Endodermal cell (in vitro differentiated cells): ENCODE results near the gene MASP1. TPM values are rescaled to one million over a fixed set of nuclear protein-coding genes. Genes with fewer than 3 reads are reported as not detected.
A peak's percentile ranks its signal among the peaks of the same experiment; 100 is the strongest.

Experiments used
- DNase-seq: peaks from one replicate; pipeline ENCODE4 v3.0.0-alpha.2; 2017
- H3K27ac ChIP-seq: 2 replicates; pipeline ENCODE4 v1.5.1; 2013; ENCODE audit warnings: mild to moderate bottlenecking, low read depth, low read length, moderate library complexity
- H3K27me3 ChIP-seq: 2 replicates; pipeline ENCODE4 v1.6.1; 2013; ENCODE audit warnings: mild to moderate bottlenecking, low read length, moderate library complexity; ENCODE audit not compliant: insufficient read depth, control insufficient read depth, poor library complexity, severe bottlenecking
- H3K36me3 ChIP-seq: 2 replicates; pipeline ENCODE4 v1.7.0; 2013; ENCODE audit warnings: mild to moderate bottlenecking, low read length, moderate library complexity; ENCODE audit not compliant: control insufficient read depth, insufficient read depth
- H3K4me1 ChIP-seq: one replicate; pipeline ENCODE4 v1.7.0; 2013; ENCODE audit warnings: low read length; ENCODE audit not compliant: control insufficient read depth, insufficient read depth
- H3K4me3 ChIP-seq: 2 replicates; pipeline ENCODE4 v1.5.1; 2013; ENCODE audit warnings: mild to moderate bottlenecking, low read length, moderate library complexity
- H3K9ac ChIP-seq: 2 replicates; pipeline ENCODE4 v1.6.1; 2013; ENCODE audit warnings: mild to moderate bottlenecking, low read length, moderate library complexity; ENCODE audit not compliant: poor library complexity, severe bottlenecking; ENCODE audit errors: extremely low read depth
- H3K9me3 ChIP-seq: 2 replicates; pipeline ENCODE4 v1.6.1; 2013; ENCODE audit warnings: mild to moderate bottlenecking, low read length, moderate library complexity; ENCODE audit not compliant: control insufficient read depth
- H3K27ac Mint-ChIP-seq: 2 replicates; pipeline ENCODE4 v1.8.0; 2020; ENCODE audit warnings: mixed read lengths
- H3K27me3 Mint-ChIP-seq: 2 replicates; pipeline ENCODE4 v1.8.0; 2021; ENCODE audit warnings: mild to moderate bottlenecking, mixed read lengths; ENCODE audit not compliant: insufficient read depth
- H3K36me3 Mint-ChIP-seq: 2 replicates; pipeline ENCODE4 v1.8.0; 2020; ENCODE audit warnings: low read depth, mixed read lengths
- H3K4me1 Mint-ChIP-seq: 2 replicates; pipeline ENCODE4 v1.8.0; 2020; ENCODE audit warnings: mixed read lengths
- H3K4me3 Mint-ChIP-seq: 2 replicates; pipeline ENCODE4 v1.8.0; 2020; ENCODE audit warnings: mild to moderate bottlenecking, moderate library complexity, mixed read lengths
- H3K9me3 Mint-ChIP-seq: 2 replicates; pipeline ENCODE4 v1.8.0; 2020; ENCODE audit warnings: mild to moderate bottlenecking, mixed read lengths
- CTCF ChIP-seq: fragments of 200-600 bp; sonication (generic); conservative IDR thresholded peaks from 2 replicates; pipeline ENCODE4 v1.5.0; 2021; ENCODE audit warnings: antibody characterized with exemption, mild to moderate bottlenecking
- WGBS, 2 experiments: methylation state at CpG; one replicate each; pipeline versions ENCODE4 v1.1.5 to v1.1.7; 2013; ENCODE audit warnings: missing lambda C conversion rate in 2 of 2, mixed read lengths in 1 of 2; ENCODE audit not compliant: insufficient coverage in 1 of 2, insufficient read length in 1 of 2; 5-methylcytosine and 5-hydroxymethylcytosine counted together
- total RNA-seq, 2 donors: library from RNA; stranded (reverse); fragmentation: NEBNext Ultra II Directional in 1 of 2; extraction: Animal tissue kit (Norgen Biotek cat#: 25700) in 1 of 2; gene quantifications; 2 replicates in 1 of 2; 3 replicates in 1 of 2; pipeline ENCODE4 v1.2.1, GENCODE V29; 2021

Gene MASP1
- total RNA-seq, 2 donors from 2014 or later = 0.09 to 0.57 TPM

- H3K9me3 ChIP-seq = no peaks in the 10 kb centered on the region
- H3K4me1 ChIP-seq = no peaks in the 10 kb centered on the region
- WGBS, 2 experiments = 67 to 82% methylated on average over 2 to 4 of the region's 4 CpGs
- peak; percentile 67 for TF ChIP-seq CTCF
- Mint-ChIP-seq H3K4me1 (peaks cover 6% of the 10 kb centered on the region), H3K27ac (no peak overlapping the region), H3K36me3 (no peaks in the 10 kb centered on the region), H3K4me3 (no peak overlapping the region), H3K27me3 (no peaks in the 10 kb centered on the region), H3K9me3 (no peaks in the 10 kb centered on the region)
- peak; percentile 70 for DNase-seq
- no peak overlapping the region for H3K27ac ChIP-seq
- H3K4me3 ChIP-seq = no peak overlapping the region
- H3K36me3 ChIP-seq = no peaks in the 10 kb centered on the region
- no peaks in the 10 kb centered on the region for H3K27me3 ChIP-seq
- no peak overlapping the region for H3K9ac ChIP-seq
These were observed 10.3 kb downstream of the MASP1 start for GRCh38 chr3:187281191-187281714.

- no peak overlapping the region for H3K4me3 Mint-ChIP-seq
- Histone ChIP-seq H3K27ac (no peak overlapping the region), H3K9ac (no peak overlapping the region), H3K36me3 (no peaks in the 10 kb centered on the region), H3K4me3 (no peak overlapping the region), H3K27me3 (no peaks in the 10 kb centered on the region), H3K4me1 (peaks cover 2% of the 10 kb centered on the region), H3K9me3 (no peaks in the 10 kb centered on the region)
- no peaks in the 10 kb centered on the region for H3K9me3 Mint-ChIP-seq
- H3K27ac Mint-ChIP-seq = no peak overlapping the region
- H3K36me3 Mint-ChIP-seq = no peaks in the 10 kb centered on the region
- no peaks in the 10 kb centered on the region for H3K27me3 Mint-ChIP-seq
- H3K4me1 Mint-ChIP-seq = peaks cover 11% of the 10 kb centered on the region
- no peak for DNase-seq
- 86 to 89% methylated on average over 1 of the region's 1 CpG for WGBS, 2 experiments
- no peak for TF ChIP-seq CTCF
These were observed 10.9 kb downstream of the MASP1 start for GRCh38 chr3:187280644-187281043.

- no peak overlapping the region for H3K4me3 Mint-ChIP-seq
- no peak for TF ChIP-seq CTCF
- Histone ChIP-seq H3K27me3 (no peaks in the 10 kb centered on the region), H3K36me3 (no peaks in the 10 kb centered on the region), H3K27ac (no peak overlapping the region), H3K9ac (no peak overlapping the region), H3K4me1 (peaks cover 9% of the 10 kb centered on the region), H3K4me3 (no peak overlapping the region), H3K9me3 (no peaks in the 10 kb centered on the region)
- DNase-seq = no peak
- H3K36me3 Mint-ChIP-seq = no peaks in the 10 kb centered on the region
- 86 to 89% methylated on average over 1 of the region's 1 CpG for WGBS, 2 experiments
- H3K9me3 Mint-ChIP-seq = no peaks in the 10 kb centered on the region
- no peak overlapping the region for H3K27ac Mint-ChIP-seq
- no peaks in the 10 kb centered on the region for H3K27me3 Mint-ChIP-seq
- peaks cover 19% of the 10 kb centered on the region for H3K4me1 Mint-ChIP-seq
These were observed 14.4 kb downstream of the MASP1 start for GRCh38 chr3:187277129-187277462.
